Measurements from ENCODE around the gene USP37.

The USP37 gene

GRCh38 chr2:218428846-218429558 is 139.1 kb downstream of the USP37 start:
- no peak for DNase-seq

GRCh38 chr2:218427741-218428140 is 140.4 kb downstream of the USP37 start:
- no peak for DNase-seq

- DNase-seq = no peak
Observed at GRCh38 chr2:218425531-218425930, 142.6 kb downstream of the USP37 start.

DNA sequence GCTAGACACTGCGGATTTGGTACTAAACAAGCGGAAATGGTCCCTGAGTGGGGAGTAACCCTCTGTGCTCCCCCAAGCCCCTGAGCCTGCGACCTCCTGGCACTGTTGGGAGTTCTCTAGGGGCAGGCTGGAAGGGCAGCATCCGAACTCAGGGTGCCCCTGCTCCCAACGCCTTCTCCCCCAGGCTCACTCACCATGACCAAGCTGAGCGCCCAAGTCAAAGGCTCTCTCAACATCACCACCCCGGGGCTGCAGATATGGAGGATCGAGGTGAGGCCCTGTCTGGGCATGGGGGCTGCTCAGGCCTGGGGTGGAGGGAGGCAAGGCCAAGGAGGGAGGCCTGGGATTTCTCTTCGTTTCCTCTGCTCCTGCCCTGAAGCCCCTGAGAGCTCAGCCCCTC is 144.6 kb downstream of the USP37 start:
- DNase-seq = no peak

GRCh38 chr2:218422403-218423086 is 145.6 kb downstream of the USP37 start:
- DNase-seq = no peak

DNA sequence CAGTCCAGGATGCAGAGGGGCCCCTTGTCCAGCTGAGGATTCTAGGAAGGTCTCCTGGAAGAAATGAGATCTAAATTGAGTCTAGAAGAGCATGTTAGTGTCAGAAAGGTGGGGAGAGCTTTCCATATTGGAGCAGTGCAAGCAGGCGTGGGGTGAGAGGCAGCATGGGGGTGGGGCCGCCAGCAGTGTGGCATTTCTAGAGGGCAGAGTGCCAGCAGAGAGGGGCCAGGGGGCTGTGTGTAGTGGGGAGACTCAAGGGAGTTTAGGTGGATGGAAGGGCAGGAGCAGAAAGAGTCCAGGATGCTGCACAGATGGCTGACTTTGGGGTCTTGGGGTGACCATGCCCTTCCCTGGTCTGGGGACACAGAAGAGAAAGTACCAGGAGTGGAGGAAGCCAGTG is 147.1 kb downstream of the USP37 start:
- no peak for DNase-seq

DNA sequence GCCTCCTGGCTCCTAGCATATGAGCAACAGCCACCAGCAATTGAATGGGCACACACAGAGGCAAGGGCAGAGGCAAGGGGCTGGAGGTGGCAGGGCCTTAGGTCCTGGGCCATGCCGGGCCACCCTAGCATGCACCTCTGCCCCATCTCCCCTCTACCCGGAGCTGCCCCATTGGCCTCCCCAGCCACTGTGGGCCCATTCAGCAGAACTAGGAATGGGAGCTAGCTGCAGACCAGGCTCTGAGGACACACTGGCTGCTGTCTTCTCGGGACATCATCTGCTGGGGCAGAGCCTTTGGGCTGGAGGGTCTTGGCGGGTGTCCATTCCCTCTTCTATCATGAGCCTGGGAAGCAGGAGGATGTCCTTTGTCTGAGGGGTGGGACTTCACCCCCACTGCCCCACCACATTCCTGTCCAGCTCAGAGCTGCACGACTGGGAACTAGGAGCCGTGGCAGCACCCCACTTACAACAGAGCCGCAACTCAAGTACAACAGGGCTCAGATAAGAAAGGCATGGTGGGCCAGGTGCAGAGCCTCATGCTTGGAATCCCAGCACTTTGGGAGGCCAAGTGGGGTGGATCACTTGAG is 148.4 kb downstream of the USP37 start:
- no peak for DNase-seq

- DNase-seq = no peak
Observed at GRCh38 chr2:218418717-218419458, 149.3 kb downstream of the USP37 start, which contains the start of gene VIL1. Gene VIL1, plus strand, starts transcription at chr2:218419123. Its CDS starts 4,656 bp downstream, at chr2:218423779.

DNA sequence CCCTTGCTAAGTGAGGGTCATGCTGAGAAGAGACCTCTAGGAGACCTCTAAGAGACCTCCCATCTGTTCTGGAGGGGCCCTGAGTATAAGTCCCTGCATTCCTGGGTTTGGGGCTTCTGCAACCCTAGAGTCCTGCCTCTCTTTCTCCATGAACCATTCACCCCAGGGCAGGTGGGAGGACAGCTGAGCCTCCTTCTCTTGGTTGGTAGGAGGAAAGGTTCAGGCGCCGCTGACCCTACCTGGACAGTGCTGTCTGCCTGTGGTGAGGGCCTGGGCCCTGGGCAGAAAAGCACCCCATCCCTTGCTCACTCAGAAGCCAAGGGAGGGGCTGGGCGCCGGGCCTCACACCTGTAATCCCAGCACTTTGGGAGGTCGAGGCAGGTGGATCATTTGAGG is 149.8 kb downstream of the USP37 start:
- DNase-seq = no peak

DNA sequence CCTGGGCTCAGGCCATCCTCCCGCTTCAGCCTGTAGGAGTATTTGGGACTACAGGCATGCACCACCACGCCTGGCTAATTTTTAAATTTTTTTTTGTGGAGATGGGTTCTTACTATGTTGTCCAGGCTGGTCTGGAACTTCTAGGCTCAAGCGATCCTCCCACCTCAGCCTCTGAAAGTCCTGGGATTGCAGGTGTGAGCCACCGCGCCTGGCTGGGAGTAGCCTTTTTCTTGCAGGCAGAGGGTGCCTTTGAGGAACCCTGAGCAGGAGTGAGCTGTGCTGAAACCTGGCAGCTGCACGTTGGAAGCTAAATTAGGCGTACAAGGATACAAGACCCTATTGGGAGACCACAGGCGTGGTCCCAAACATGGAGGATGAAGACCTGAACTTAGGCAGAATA is 160.4 kb downstream of the USP37 start:
- no peak for DNase-seq

GRCh38 chr2:218406949-218407618 is 161.1 kb downstream of the USP37 start:
- peak in 1 of 2 donors; percentile 44 for DNase-seq

- DNase-seq = peak; percentile 93 to 95
Observed at GRCh38 chr2:218406209-218406948, 161.8 kb downstream of the USP37 start.

DNA sequence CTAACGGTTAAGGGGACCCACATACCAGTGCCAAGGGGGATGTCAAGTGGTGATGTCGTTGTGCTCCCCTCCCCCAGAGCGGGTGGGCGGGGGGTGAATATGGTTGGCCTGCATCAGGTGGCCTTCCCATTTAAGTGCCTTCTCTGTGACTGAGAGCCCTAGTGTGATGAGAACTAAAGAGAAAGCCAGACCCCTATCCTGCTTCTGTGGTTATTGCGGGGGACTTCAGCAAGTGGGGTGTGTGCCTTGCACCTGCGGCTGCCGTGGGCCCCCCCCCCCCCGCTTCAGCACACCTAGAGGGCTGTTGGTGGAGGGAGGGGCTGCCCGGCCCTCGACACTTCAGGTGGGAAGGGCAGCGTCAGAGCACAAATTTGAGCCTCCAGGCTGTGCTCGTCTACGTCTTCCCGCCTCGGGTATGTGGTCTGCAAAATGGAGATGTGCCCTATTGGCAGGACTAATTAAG is 162.4 kb downstream of the USP37 start:
- DNase-seq = no peak

DNA sequence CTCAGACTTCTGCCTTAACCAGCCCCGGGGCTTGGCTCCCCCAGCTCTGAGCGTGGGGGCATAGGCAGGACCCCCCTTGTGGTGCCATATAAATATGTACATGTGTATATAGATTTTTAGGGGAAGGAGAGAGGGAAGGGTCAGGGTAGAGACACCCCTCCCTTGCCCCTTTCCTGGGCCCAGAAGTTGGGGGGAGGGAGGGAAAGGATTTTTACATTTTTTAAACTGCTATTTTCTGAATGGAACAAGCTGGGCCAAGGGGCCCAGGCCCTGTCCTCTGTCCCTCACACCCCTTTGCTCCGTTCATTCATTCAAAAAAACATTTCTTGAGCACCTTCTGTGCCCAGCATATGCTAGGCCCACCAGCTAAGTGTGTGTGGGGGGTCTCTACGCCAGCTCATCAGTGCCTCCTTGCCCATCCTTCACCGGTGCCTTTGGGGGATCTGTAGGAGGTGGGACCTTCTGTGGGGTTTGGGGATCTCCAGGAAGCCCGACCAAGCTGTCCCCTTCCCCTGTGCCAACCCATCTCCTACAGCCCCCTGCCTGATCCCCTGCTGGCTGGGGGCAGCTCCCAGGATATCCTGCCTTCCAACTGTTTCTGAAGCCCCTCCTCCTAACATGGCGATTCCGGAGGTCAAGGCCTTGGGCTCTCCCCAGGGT is 162.9 kb downstream of the USP37 start:
- DNase-seq = no peak

GRCh38 chr2:218404351-218405085 is 163.6 kb downstream of the USP37 start:
- DNase-seq = no peak

DNA sequence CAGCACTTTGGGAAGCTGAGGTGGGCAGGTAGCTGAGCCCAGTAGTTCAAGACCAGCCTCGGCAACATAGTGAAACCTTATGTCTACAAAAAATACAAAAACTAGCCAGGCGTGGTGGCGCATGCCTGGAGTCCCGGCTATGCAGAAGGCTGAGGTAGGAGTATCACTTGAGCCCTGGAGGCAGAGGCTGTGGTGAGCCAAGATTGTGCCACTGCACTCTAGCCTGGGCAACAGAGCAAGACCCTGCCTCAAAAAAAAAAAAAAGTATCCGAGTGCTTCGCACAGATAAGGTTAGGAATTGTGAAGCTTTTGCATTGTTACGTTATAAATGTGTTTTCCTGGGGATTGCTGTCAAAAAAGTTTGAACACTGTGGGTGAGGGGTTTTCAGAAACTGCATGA is 164.3 kb downstream of the USP37 start:
- no peak for DNase-seq

- no peak for DNase-seq
Observed at GRCh38 chr2:218402911-218403411, 165.2 kb downstream of the USP37 start.

GRCh38 chr2:218402491-218402901 is 165.7 kb downstream of the USP37 start:
- DNase-seq = no peak

DNA sequence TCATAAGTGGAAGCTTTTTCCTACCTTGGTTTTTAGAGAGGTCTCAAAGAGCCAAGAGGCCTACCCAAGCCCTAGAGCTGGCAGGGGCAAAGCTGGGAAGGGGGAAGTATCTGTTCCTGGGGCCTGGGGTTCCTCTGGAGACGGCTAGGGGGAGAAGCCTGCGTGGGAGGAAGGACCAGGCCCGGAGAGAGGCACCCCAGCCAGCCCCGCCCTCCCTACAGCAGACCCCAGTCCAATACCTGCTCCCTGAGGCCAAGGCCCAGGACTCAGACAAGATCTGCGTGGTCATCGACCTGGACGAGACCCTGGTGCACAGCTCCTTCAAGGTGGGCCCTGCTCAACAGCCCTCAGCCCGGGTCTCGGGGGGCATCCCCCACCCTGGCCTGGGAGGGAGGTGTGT is 166.3 kb downstream of the USP37 start:
- no peak for DNase-seq
